RWPE2 (cell line): ENCODE data around the gene GARIN5A.

ENCODE experiments used
- ATAC-seq: fragments of 200-7000 bp; cut with Tn5 transposase; 3 replicates; pipeline ENCODE4 v1.9.1; 2021; ENCODE audit warnings: low read depth
- DNase-seq: peaks from one replicate; pipeline ENCODE4 v3.0.0-alpha.2; 2020; ENCODE audit warnings: low spot score
- H3K27ac ChIP-seq: fragments of 450-650 bp; 2 replicates; pipeline ENCODE4 v1.5.1; 2017; ENCODE audit warnings: mild to moderate bottlenecking; ENCODE audit not compliant: poor library complexity, severe bottlenecking
- H3K27me3 ChIP-seq: fragments of 250-450 bp; sonication (Bioruptor Pico); 2 replicates; pipeline ENCODE4 v1.5.1; 2021; ENCODE audit warnings: mild to moderate bottlenecking, moderate library complexity; ENCODE audit not compliant: insufficient read depth, poor library complexity, severe bottlenecking
- H3K36me3 ChIP-seq: fragments of 250-450 bp; sonication (Bioruptor Pico); 2 replicates; pipeline ENCODE4 v1.5.1; 2020; ENCODE audit warnings: low read depth, mild to moderate bottlenecking, moderate library complexity
- H3K4me1 ChIP-seq: fragments of 250-450 bp; sonication (Bioruptor Pico); 2 replicates; pipeline ENCODE4 v1.5.1; 2021; ENCODE audit warnings: mild to moderate bottlenecking, moderate library complexity; ENCODE audit not compliant: insufficient read depth, poor library complexity, severe bottlenecking
- H3K4me3 ChIP-seq: fragments of 250-450 bp; sonication (Bioruptor Pico); 2 replicates; pipeline ENCODE4 v1.5.1; 2021; ENCODE audit warnings: mild to moderate bottlenecking, moderate library complexity; ENCODE audit not compliant: severe bottlenecking
- H3K9me3 ChIP-seq: fragments of 250-450 bp; sonication (Bioruptor Pico); 2 replicates; pipeline ENCODE4 v1.5.1; 2021; ENCODE audit warnings: mild to moderate bottlenecking, moderate library complexity; ENCODE audit not compliant: severe bottlenecking
- CTCF ChIP-seq: fragments of 450-650 bp; IDR thresholded peaks from one replicate; pipeline ENCODE4 v1.5.1; 2017; ENCODE audit warnings: mild to moderate bottlenecking, moderate library complexity; ENCODE audit not compliant: poor library complexity, severe bottlenecking

Gene GARIN5A

GRCh38 chr19:50515168-50515561 is 38.5 kb upstream of the GARIN5A start:
- Histone ChIP-seq H3K4me1 (no peaks in the 10 kb centered on the region), H3K4me3 (no peak overlapping the region), H3K27me3 (no peaks in the 10 kb centered on the region), H3K36me3 (no peaks in the 10 kb centered on the region), H3K27ac (no peak overlapping the region), H3K9me3 (no peaks in the 10 kb centered on the region)
- DNase-seq, result no peak
- no peak for TF ChIP-seq CTCF
- no peak for ATAC-seq

GRCh38 chr19:50514346-50515167 is 37.9 kb upstream of the GARIN5A start:
- ATAC-seq (no peak), DNase-seq (no peak)
- H3K27me3 ChIP-seq, result no peaks in the 10 kb centered on the region
- no peak overlapping the region for H3K4me3 ChIP-seq
- no peak overlapping the region for H3K27ac ChIP-seq
- no peaks in the 10 kb centered on the region for H3K36me3 ChIP-seq
- no peak for TF ChIP-seq CTCF
- H3K4me1 ChIP-seq, result no peaks in the 10 kb centered on the region
- no peaks in the 10 kb centered on the region for H3K9me3 ChIP-seq

GRCh38 chr19:50513746-50514345 is 37.2 kb upstream of the GARIN5A start, which contains the start of gene ASPDH:
TSS of gene ASPDH (minus strand) at chr19:50513913. CDS start at chr19:50513823, 90 bp downstream.
- TF ChIP-seq CTCF, result no peak
- no peaks in the 10 kb centered on the region for H3K4me1 ChIP-seq

GRCh38 chr19:50512999-50513745 is 36.5 kb upstream of the GARIN5A start:
- ATAC-seq (no peak), DNase-seq (no peak)
- H3K27me3 ChIP-seq, result no peaks in the 10 kb centered on the region
- no peak overlapping the region for H3K4me3 ChIP-seq
- no peak overlapping the region for H3K27ac ChIP-seq
- TF ChIP-seq CTCF, result no peak
- no peaks in the 10 kb centered on the region for H3K9me3 ChIP-seq
- no peaks in the 10 kb centered on the region for H3K4me1 ChIP-seq
- H3K36me3 ChIP-seq, result no peaks in the 10 kb centered on the region

More at GRCh38 chr19:50513746-50514345, 37.2 kb upstream of the GARIN5A start, which contains the start of gene ASPDH:
- no peak for ATAC-seq
- H3K27ac ChIP-seq, result no peak within 1 kb of the TSS
- H3K4me3 ChIP-seq, result no peak within 1 kb of the TSS
- H3K9me3 ChIP-seq, result no peaks in the 10 kb centered on the region
- DNase-seq, result no peak
- no peaks in the 10 kb centered on the region for H3K36me3 ChIP-seq
- H3K27me3 ChIP-seq, result no peaks in the 10 kb centered on the region
